HG03442 (cell line): ENCODE results near the gene KDR.

ENCODE experiments used
- ATAC-seq: cut with Tn5 transposase; IDR thresholded peaks from one replicate; pipeline ENCODE4 v1.9.1; 2021; ENCODE audit warnings: mild to moderate bottlenecking, moderate library complexity; ENCODE audit not compliant: unreplicated experiment

KDR gene

GRCh38 chr4:55080174-55080865 is 45.1 kb downstream of the KDR start:
- ATAC-seq, result no peak

DNA sequence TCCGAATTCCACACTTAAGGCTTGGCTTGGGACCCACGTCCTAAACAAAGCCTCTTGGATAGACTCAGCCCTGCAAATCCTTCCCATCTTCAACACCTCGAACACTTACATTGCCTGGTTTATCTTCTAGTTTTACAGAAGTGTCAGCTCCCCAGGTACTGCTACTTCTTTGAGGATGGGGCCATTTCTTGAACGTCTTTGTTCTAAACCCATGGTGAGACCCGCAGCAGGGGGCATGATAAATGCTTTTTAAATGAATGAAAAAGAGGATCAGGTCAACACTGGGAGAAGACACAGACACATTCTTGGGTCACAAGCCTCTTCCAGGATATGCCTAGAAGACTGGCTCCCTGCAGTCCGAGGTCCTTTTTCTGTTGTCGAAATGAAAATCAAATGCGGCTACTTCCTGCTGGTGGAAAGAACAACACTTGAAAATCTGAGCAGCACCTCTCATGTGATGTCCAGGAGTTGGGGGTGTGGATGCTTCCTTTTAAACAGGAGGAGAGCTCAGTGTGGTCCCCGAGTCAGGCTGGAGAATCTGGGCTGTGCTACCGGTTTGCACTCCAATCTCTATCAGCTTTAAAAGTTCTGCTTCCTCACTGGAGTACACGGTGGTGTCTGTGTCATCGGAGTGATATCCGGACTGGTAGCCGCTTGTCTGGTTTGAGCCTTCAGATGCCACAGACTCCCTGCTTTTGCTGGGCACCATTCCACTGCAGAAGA is 45.8 kb downstream of the KDR start:
- ATAC-seq, result no peak

- no peak for ATAC-seq
Measured at GRCh38 chr4:55078987-55079386, 46.4 kb downstream of the KDR start.

- no peak for ATAC-seq
Measured at GRCh38 chr4:55077577-55077976, 47.8 kb downstream of the KDR start.

GRCh38 chr4:55075823-55076716 is 49.3 kb downstream of the KDR start:
- no peak for ATAC-seq

GRCh38 chr4:55075376-55075775 is 50.0 kb downstream of the KDR start:
- ATAC-seq, result no peak

DNA sequence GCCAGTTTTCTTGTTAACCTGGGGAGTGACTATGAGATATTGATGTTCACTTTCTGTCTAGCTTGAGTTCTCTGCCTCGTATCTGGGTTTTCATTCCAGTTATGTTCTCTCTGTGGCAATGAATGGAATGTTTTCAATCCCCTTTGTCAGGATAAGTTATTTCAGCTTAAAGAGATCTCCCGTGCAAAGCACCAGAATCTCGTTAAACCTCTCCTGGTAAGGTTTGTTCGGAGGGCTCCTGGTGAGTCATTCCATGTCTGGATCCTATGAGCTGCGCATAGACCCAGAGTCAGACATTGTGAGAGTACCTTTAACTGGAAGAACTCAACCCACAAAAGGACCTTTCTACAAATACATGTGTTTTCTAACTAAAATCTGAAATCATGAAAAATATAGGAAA is 51.0 kb downstream of the KDR start:
- no peak for ATAC-seq

- ATAC-seq, result no peak
Measured at GRCh38 chr4:55071951-55072350, 53.4 kb downstream of the KDR start.

- no peak for ATAC-seq
Measured at GRCh38 chr4:55069248-55069647, 56.1 kb downstream of the KDR start.

- no peak for ATAC-seq
Measured at GRCh38 chr4:55068522-55068921, 56.9 kb downstream of the KDR start.

- ATAC-seq, result no peak
Measured at GRCh38 chr4:55066018-55066417, 59.4 kb downstream of the KDR start.

GRCh38 chr4:55055529-55055928 is 69.9 kb downstream of the KDR start:
- ATAC-seq, result no peak

- no peak for ATAC-seq
Measured at GRCh38 chr4:55051532-55051931, 73.9 kb downstream of the KDR start.

- no peak for ATAC-seq
Measured at GRCh38 chr4:55050418-55050950, 74.9 kb downstream of the KDR start.

DNA sequence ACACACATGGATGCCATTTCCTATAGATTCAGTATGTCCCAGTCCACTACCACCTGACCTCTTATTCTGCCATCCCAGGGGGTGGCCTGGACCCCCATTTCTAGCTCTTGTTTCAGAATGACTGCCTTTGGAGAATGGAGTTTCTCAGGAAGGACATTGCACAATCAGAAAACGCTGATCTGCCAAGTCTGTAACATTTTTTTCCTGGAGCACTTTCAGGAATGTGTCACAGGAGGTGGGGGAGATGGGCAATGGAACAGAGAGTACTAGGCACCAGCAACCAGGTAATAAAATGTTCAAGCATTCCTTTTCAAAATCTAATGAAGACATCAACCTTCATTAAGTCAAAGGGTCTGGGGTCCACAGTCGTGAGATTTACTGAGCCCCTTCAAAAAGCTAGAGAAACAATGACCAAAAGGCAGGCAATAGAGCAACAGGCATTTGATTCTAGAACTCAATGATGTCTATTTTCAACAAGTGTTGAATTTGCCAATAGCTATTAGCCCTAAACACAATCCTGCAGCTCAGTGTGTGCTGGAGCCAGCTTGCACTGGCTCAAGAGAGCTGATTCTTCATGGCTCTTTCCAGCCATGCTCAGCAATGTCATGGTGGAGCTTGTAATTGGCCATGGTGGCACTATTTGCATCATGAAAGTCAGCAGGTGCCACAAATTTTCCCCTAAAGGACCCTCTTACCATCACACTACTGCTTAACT is 87.1 kb downstream of the KDR start:
- no peak for ATAC-seq

GRCh38 chr4:55037728-55038127 is 87.7 kb downstream of the KDR start:
- no peak for ATAC-seq

- ATAC-seq, result no peak
Measured at GRCh38 chr4:55036405-55036804, 89.0 kb downstream of the KDR start.

DNA sequence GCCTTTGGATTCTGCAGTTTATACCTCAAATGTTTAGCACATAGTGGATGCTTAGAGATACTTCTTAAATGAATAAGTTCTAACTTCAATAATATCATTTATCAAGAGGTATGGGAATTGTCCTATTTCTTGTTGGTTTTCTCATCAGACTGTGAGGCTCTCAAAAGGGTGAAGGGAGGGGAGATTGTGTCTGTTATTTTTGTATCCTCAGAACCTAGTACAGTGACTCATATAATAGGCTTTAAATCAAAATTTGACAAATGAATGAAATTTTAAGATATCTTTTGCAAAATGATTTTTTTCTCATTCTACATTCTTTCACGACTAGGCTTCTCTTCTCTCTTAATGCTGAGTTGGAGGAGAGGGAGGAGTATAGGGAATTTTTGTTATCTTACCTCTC is 89.5 kb downstream of the KDR start:
- no peak for ATAC-seq

GRCh38 chr4:55033296-55033695 is 92.1 kb downstream of the KDR start:
- no peak for ATAC-seq

DNA sequence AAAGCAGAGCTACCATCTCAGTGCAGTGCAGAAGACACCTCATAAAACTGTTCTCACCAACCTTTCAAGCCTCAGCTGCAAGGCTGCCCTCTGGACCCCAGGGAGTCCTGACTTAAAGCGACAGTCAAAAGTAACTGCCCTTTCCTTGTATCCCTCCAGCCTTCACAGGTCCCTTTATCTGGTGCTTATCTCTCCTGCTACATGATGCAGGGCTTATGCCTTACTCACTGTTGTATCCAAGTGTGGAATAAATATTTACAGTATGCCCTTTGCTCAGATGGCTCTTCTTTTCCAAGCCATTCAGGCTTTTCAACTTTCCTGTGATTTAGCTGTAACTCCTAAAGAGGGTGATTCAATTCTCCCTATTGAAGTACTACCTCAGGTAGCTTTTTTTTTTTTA is 92.6 kb downstream of the KDR start:
- no peak for ATAC-seq

DNA sequence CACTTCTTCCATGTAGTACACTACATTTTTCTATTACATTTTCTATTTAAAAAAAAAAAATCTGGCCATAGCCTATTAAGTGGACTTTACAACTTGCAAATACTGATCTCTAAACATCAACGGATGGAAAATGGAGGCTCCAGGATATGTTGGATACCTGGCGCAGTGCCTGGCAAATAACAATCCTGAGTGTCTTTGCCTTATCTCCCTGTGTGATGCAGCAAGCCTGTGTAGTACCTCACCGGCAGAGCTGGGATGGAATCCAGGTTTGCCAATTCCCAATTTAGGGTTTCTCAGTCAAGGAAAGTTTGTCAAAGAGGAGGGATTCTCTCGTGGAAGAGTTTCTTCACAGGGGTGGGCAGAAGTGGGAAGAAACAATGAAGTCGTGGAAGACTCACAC is 93.2 kb downstream of the KDR start:
- no peak for ATAC-seq
